ENCODE results near the gene OSR1.

- TF ChIP-seq CTCF (IDR thresholded peaks at IDR 0.05) (no peak), ZFX (IDR thresholded peaks at IDR 0.05; ENCODE audit: borderline replicate concordance) (no peak)
Measured at GRCh38 chr2:19352946-19353720, 5.3 kb downstream of the OSR1 start.

Measured in 22Rv1 (cell line).